IMR-90 (cell line): ENCODE data around the gene GNAS. TPM values are rescaled to one million over a fixed set of nuclear protein-coding genes. Genes with fewer than 3 reads are reported as not detected.

ENCODE experiments used
- ATAC-seq: fragments of 200-7000 bp; cut with Tn5 transposase; 2 replicates; pipeline ENCODE4 v1.9.1; 2020; ENCODE audit warnings: low read depth, mild to moderate bottlenecking, moderate library complexity
- BruUV-seq: library from RNA; stranded (reverse); fragments of 400-500 nt; replicated peaks from 2 replicates; lab custom pipeline; 2021; lab: Mats Ljungman, UMichigan
- CTCF ChIA-PET: fragments of 300-600 bp; formaldehyde crosslinking; extraction: SDS; loops from one replicate; lab custom pipeline; 2021; ENCODE audit warnings: antibody characterized with exemption; lab: Yijun Ruan, JAX
- POLR2A ChIA-PET: fragments of 300-600 bp; sonication (Branson Sonifier 250); formaldehyde crosslinking; loops from one replicate; lab custom pipeline; 2022; ENCODE audit warnings: antibody characterized with exemption; ENCODE audit not compliant: unreplicated experiment; lab: Charles Lee
- DNase-seq: peaks from one replicate; pipeline ENCODE4 v3.0.0; 2013
- H2AFZ ChIP-seq: replicated peaks from 2 replicates; pipeline ENCODE3; 2013; ENCODE audit warnings: low read length, mild to moderate bottlenecking; ENCODE audit not compliant: poor library complexity
- H2AK5ac ChIP-seq: 2 replicates; pipeline ENCODE4 v1.6.1; 2013; ENCODE audit warnings: low read depth, low read length, inconsistent platforms
- H2AK9ac ChIP-seq: replicated peaks from 2 replicates; pipeline ENCODE3; 2013; ENCODE audit warnings: mild to moderate bottlenecking, low read depth, low read length, moderate library complexity; ENCODE audit not compliant: poor library complexity
- H2BK120ac ChIP-seq: 2 replicates; pipeline ENCODE4 v1.6.1; 2013; ENCODE audit warnings: low read depth, low read length, inconsistent platforms
- H2BK15ac ChIP-seq: 3 replicates; pipeline ENCODE4 v1.6.1; 2013; ENCODE audit warnings: low read depth, low read length, inconsistent platforms
- H2BK20ac ChIP-seq: 2 replicates; pipeline ENCODE4 v1.6.1; 2013; ENCODE audit warnings: low read depth, mild to moderate bottlenecking, inconsistent platforms, low read length, moderate library complexity
- H2BK5ac ChIP-seq: 2 replicates; pipeline ENCODE4 v1.6.1; 2013; ENCODE audit warnings: mild to moderate bottlenecking, low read depth, low read length, inconsistent platforms; ENCODE audit not compliant: poor library complexity, severe bottlenecking
- H3K14ac ChIP-seq: replicated peaks from 2 replicates; pipeline ENCODE4 v1.6.1; 2013; ENCODE audit warnings: low read depth, low read length, inconsistent platforms
- H3K18ac ChIP-seq: 2 replicates; pipeline ENCODE4 v1.6.1; 2013; ENCODE audit warnings: low read depth, low read length, control low read depth
- H3K23ac ChIP-seq: 2 replicates; pipeline ENCODE4 v1.6.1; 2013; ENCODE audit warnings: low read depth, low read length, inconsistent platforms
- H3K27ac ChIP-seq: 2 replicates; pipeline ENCODE4 v1.5.1; 2013; ENCODE audit warnings: mild to moderate bottlenecking, control low read depth, low read length; ENCODE audit not compliant: insufficient read depth
- H3K27me3 ChIP-seq: 2 replicates; pipeline ENCODE4 v1.6.1; 2013; ENCODE audit warnings: low read length; ENCODE audit not compliant: control insufficient read depth, insufficient read depth
- H3K36me3 ChIP-seq: 2 replicates; pipeline ENCODE4 v1.6.1; 2013; ENCODE audit warnings: low read length, mixed read lengths; ENCODE audit not compliant: control insufficient read depth, insufficient read depth
- H3K4ac ChIP-seq: 2 replicates; pipeline ENCODE4 v1.6.1; 2013; ENCODE audit warnings: low read depth, low read length, inconsistent platforms
- H3K4me1 ChIP-seq: 2 replicates; pipeline ENCODE4 v1.6.1; 2013; ENCODE audit warnings: low read length, mixed read lengths; ENCODE audit not compliant: control insufficient read depth, insufficient read depth
- H3K4me2 ChIP-seq: 2 replicates; pipeline ENCODE4 v1.6.1; 2013; ENCODE audit warnings: low read depth, mild to moderate bottlenecking, control low read depth, low read length, moderate library complexity
- H3K4me3 ChIP-seq: 2 replicates; pipeline ENCODE4 v1.5.1; 2013; ENCODE audit warnings: low read depth, mild to moderate bottlenecking, control low read depth, low read length, moderate library complexity; ENCODE audit not compliant: insufficient read depth
- H3K56ac ChIP-seq: 2 replicates; pipeline ENCODE4 v1.6.1; 2013; ENCODE audit warnings: low read length, inconsistent platforms; ENCODE audit not compliant: insufficient read depth; ENCODE audit errors: extremely low read depth
- H3K79me1 ChIP-seq, 2 experiments: 2 replicates each; pipeline ENCODE4 v1.6.1; 2013; ENCODE audit warnings: low read length in 2 of 2, inconsistent platforms in 1 of 2, low read depth in 1 of 2
- H3K9ac ChIP-seq: 2 replicates; pipeline ENCODE4 v1.6.1; 2013; ENCODE audit warnings: low read depth, low read length, control low read depth
- H3K9me1 ChIP-seq: 2 replicates; pipeline ENCODE4 v1.6.1; 2013; ENCODE audit warnings: low read length, inconsistent platforms; ENCODE audit not compliant: insufficient read depth
- H3K9me3 ChIP-seq: 2 replicates; pipeline ENCODE4 v1.6.1; 2013; ENCODE audit warnings: low read length; ENCODE audit not compliant: control insufficient read depth, insufficient read depth
- H4K20me1 ChIP-seq: 2 replicates; pipeline ENCODE4 v1.6.1; 2013; ENCODE audit warnings: low read length, inconsistent platforms; ENCODE audit not compliant: insufficient read depth
- H4K5ac ChIP-seq: 2 replicates; pipeline ENCODE4 v1.6.1; 2013; ENCODE audit warnings: mild to moderate bottlenecking, low read depth, low read length, control low read depth
- H4K8ac ChIP-seq, 2 experiments: 2 replicates each; pipeline ENCODE4 v1.6.1; 2013; ENCODE audit warnings: low read depth in 2 of 2, low read length in 2 of 2, control low read depth in 1 of 2, inconsistent platforms in 1 of 2
- H4K91ac ChIP-seq: 2 replicates; pipeline ENCODE4 v1.6.1; 2013; ENCODE audit warnings: low read depth, low read length, inconsistent platforms; ENCODE audit not compliant: insufficient read depth
- BHLHE40 ChIP-seq: fragments of 150-350 bp; IDR thresholded peaks from 2 replicates; pipeline ENCODE4 v1.6.1; 2016; ENCODE audit warnings: mild to moderate bottlenecking, low read depth, low read length
- CEBPB ChIP-seq: IDR thresholded peaks from 2 replicates; pipeline ENCODE4 v1.6.1; 2012; ENCODE audit warnings: low read depth, low read length, improper control_type of control experiment
- CHD1 ChIP-seq: IDR thresholded peaks from 2 replicates; pipeline ENCODE4 v1.6.1; 2012; ENCODE audit warnings: low read depth, low read length, improper control_type of control experiment
- CTCF ChIP-seq: conservative IDR thresholded peaks from 2 replicates; pipeline ENCODE4 v1.5.1; 2012; ENCODE audit warnings: mild to moderate bottlenecking, low read depth, low read length, improper control_type of control experiment
- ELK1 ChIP-seq: fragments of 150-350 bp; IDR thresholded peaks from 2 replicates; pipeline ENCODE4 v1.6.1; 2016; ENCODE audit warnings: low read depth, mild to moderate bottlenecking, low read length, moderate library complexity, borderline replicate concordance
- FOS ChIP-seq: fragments of 150-350 bp; IDR thresholded peaks from 2 replicates; pipeline ENCODE4 v1.6.1; 2016; ENCODE audit warnings: low read depth, low read length
- MAFK ChIP-seq: IDR thresholded peaks from 2 replicates; pipeline ENCODE4 v1.6.1; 2012; ENCODE audit warnings: low read depth, low read length, improper control_type of control experiment
- MAZ ChIP-seq: IDR thresholded peaks from 2 replicates; pipeline ENCODE4 v1.6.1; 2012; ENCODE audit warnings: low read depth, mild to moderate bottlenecking, low read length, improper control_type of control experiment, moderate library complexity, borderline replicate concordance
- MXI1 ChIP-seq: IDR thresholded peaks from 2 replicates; pipeline ENCODE4 v1.6.1; 2012; ENCODE audit warnings: low read depth, mild to moderate bottlenecking, low read length, moderate library complexity, borderline replicate concordance
- NFE2L2 ChIP-seq: fragments of 150-350 bp; IDR thresholded peaks from 2 replicates; pipeline ENCODE4 v1.6.1; 2016; ENCODE audit warnings: low read depth, mild to moderate bottlenecking, low read length
- POLR2A ChIP-seq: IDR thresholded peaks from 2 replicates; pipeline ENCODE4 v1.6.1; 2012; ENCODE audit warnings: mild to moderate bottlenecking, low read depth, low read length
- RAD21 ChIP-seq: IDR thresholded peaks from 2 replicates; pipeline ENCODE4 v1.6.1; 2012; ENCODE audit warnings: low read length, improper control_type of control experiment
- RCOR1 ChIP-seq: IDR thresholded peaks from 2 replicates; pipeline ENCODE4 v1.6.1; 2012; ENCODE audit warnings: mild to moderate bottlenecking, low read length, improper control_type of control experiment; ENCODE audit not compliant: insufficient replicate concordance
- RFX5 ChIP-seq: IDR thresholded peaks from 2 replicates; pipeline ENCODE4 v1.8.0; 2012; ENCODE audit warnings: low read depth, mild to moderate bottlenecking, low read length, moderate library complexity
- SMC3 ChIP-seq: fragments of 150-350 bp; IDR thresholded peaks from 2 replicates; pipeline ENCODE4 v1.6.1; 2016; ENCODE audit warnings: low read depth, mild to moderate bottlenecking, antibody characterized with exemption, low read length, moderate library complexity
- USF2 ChIP-seq: fragments of 150-350 bp; IDR thresholded peaks from 2 replicates; pipeline ENCODE4 v1.6.1; 2017; ENCODE audit warnings: mild to moderate bottlenecking, antibody characterized with exemption, low read length, low read depth
- WGBS, 2 experiments: methylation state at CpG; one replicate each; pipeline versions ENCODE4 v1.1.5 to v1.1.7; 2013; ENCODE audit warnings: missing lambda C conversion rate in 2 of 2; ENCODE audit not compliant: insufficient read length in 1 of 2; ENCODE audit errors: extremely low coverage in 2 of 2; 5-methylcytosine and 5-hydroxymethylcytosine counted together
- dilution Hi-C: fragments of 300-500 bp; cut with HindIII; formaldehyde crosslinking; loops from one replicate; pipeline ENCODE4 v1.14.3; 2018; ENCODE audit warnings: low sequenced_read_pairs; ENCODE audit not compliant: unreplicated experiment
- in situ Hi-C: fragments of 300-500 bp; cut with MboI; formaldehyde crosslinking; loops from 3 replicates; pipeline ENCODE4 v1.14.3; 2019; ENCODE audit warnings: low sequenced_read_pairs, inconsistent platforms, mixed read lengths
- intact Hi-C: fragments of 100-400 bp; cut with micrococcal nuclease; formaldehyde crosslinking; loops from 2 replicates; pipeline ENCODE4 v1.10.0; 2022
- polyA plus RNA-seq, 3 experiments: library from polyadenylated mRNA; depleted of rRNA; stranded (reverse); fragments of >200 nt; gene quantifications; 2 replicates each; pipeline ENCODE4 v1.2.3, GENCODE V29; 2012; ENCODE audit warnings: low replicate concordance in 1 of 3
- total RNA-seq: library from RNA; depleted of rRNA; stranded (reverse); fragments of >200 nt; gene quantifications from 2 replicates; pipeline ENCODE4 v1.2.3, GENCODE V29; 2012

The GNAS gene
- total and polyA plus RNA-seq, 2 of the 4 experiments (the other 2 are of a cell fraction) = 397 to 1,356 TPM

- Histone ChIP-seq H3K56ac (no peak overlapping the region), H3K9ac (no peak overlapping the region), H2AK5ac (no peak overlapping the region), H3K18ac (no peak overlapping the region), H3K9me1 (no peaks in the 10 kb centered on the region), H4K8ac (no peak overlapping the region), H2BK5ac (no peak overlapping the region), H3K27me3 (peaks cover 56% of the 10 kb centered on the region), H3K79me1 (no peaks in the 10 kb centered on the region; a peak in 1 of 4 replicates), H3K14ac (no peak overlapping the region), H2AFZ (no peak overlapping the region), H3K9me3 (no peaks in the 10 kb centered on the region), H2AK9ac (no peak overlapping the region), H3K4me1 (no peaks in the 10 kb centered on the region; the same call in 1 of the 2 replicates), H3K36me3 (peaks cover 3% of the 10 kb centered on the region), H2BK15ac (no peak overlapping the region), H4K5ac (no peak overlapping the region), H3K4me3 (no peak overlapping the region), H3K27ac (no peak overlapping the region), H2BK120ac (no peak overlapping the region), H3K23ac (no peak overlapping the region), H4K20me1 (no peaks in the 10 kb centered on the region), H3K4me2 (no peak overlapping the region), H2BK20ac (no peak overlapping the region), H3K4ac (no peak overlapping the region), H4K91ac (no peak overlapping the region)
- in situ Hi-C loops = no loop called here
- CTCF ChIA-PET = no interaction called here
- POLR2A ChIA-PET = no interaction called here
- WGBS, 2 experiments = no CpG with 5 or more reads among the region's 6 CpGs
- DNase-seq (no peak), ATAC-seq (no peak)
- intact Hi-C loops = no loop called here
- TF ChIP-seq CEBPB (no peak), SMC3 (no peak), RFX5 (no peak), POLR2A (no peak), MAFK (no peak), BHLHE40 (no peak), MXI1 (no peak), NFE2L2 (no peak), RAD21 (no peak), MAZ (no peak), ELK1 (no peak), CHD1 (no peak), USF2 (no peak), RCOR1 (no peak), FOS (no peak), CTCF (no peak)
- dilution Hi-C loops = no loop called here
- BruUV-seq = no TSS peak
Measured at GRCh38 chr20:58843128-58843556, 9.4 kb upstream of the GNAS start.
